ENCODE data around the gene SPTBN1. TPM values are rescaled to one million over a fixed set of nuclear protein-coding genes. Genes with fewer than 3 reads are reported as not detected.

The SPTBN1 gene
- total RNA-seq, 4 donors from 2014 or later = 65.0 to 217 (median 85.3) TPM

- no peaks in the 10 kb centered on the region for H3K27me3 ChIP-seq
- TF ChIP-seq POLR2A (IDR thresholded peaks at IDR 0.05) = no peak
- no peak for TF ChIP-seq CTCF (IDR thresholded peaks at IDR 0.05)
- H3K36me3 ChIP-seq = no peaks in the 10 kb centered on the region
- H3K4me1 ChIP-seq = peaks cover 0 to 22% (median 0%) of the 10 kb centered on the region in 3 donors
- no peak overlapping the region for H3K27ac ChIP-seq
- 77 to 84% methylated on average over 2 of the region's 2 CpGs for WGBS, 2 donors
- H3K9me3 ChIP-seq = no peaks in the 10 kb centered on the region
- no peak for DNase-seq
- intact Hi-C loops (cut with DNase I) = no loop called here
- H3K4me3 ChIP-seq = no peak overlapping the region
These were observed 36.2 kb downstream of the SPTBN1 start for GRCh38 chr2:54492335-54492734.

DNA sequence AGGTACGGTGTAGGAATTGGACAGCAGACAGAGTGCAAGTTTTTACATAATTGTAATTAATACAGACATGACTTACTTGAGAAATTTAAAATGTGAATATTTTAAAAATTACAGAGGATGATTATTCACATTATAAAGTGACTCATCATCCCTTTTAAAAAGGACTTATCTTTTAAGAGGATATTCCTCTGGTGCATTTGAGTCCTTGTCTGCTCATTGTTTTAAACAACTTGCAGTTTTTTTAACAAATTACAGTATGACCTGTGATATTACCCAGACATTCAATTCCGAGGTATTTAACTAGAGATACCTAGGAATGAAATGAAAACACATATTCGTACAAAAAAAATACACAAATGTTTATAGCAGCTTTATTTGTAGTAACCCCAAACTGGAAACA, 38.0 kb downstream of the SPTBN1 start:
- H3K4me1 ChIP-seq = peaks cover 0 to 34% (median 0%) of the 10 kb centered on the region in 3 donors
- no peak overlapping the region for H3K4me3 ChIP-seq
- no peak for TF ChIP-seq POLR2A (IDR thresholded peaks at IDR 0.05)
- no peak for TF ChIP-seq CTCF (IDR thresholded peaks at IDR 0.05)
- no peaks in the 10 kb centered on the region for H3K9me3 ChIP-seq
- 68 to 70% methylated on average over 3 of the region's 3 CpGs for WGBS, 2 donors
- no peak overlapping the region for H3K27ac ChIP-seq
- H3K36me3 ChIP-seq = no peaks in the 10 kb centered on the region
- DNase-seq = no peak
- intact Hi-C loops (cut with DNase I) = no loop called here
- H3K27me3 ChIP-seq = no peaks in the 10 kb centered on the region

GRCh38 chr2:54496920-54497319, 40.8 kb downstream of the SPTBN1 start:
- no peaks in the 10 kb centered on the region for H3K36me3 ChIP-seq
- H3K9me3 ChIP-seq = no peaks in the 10 kb centered on the region
- peak overlapping the region in 1 of 4 donors; percentile 20 for H3K27ac ChIP-seq
- TF ChIP-seq POLR2A (IDR thresholded peaks at IDR 0.05) (no peak), CTCF (IDR thresholded peaks at IDR 0.05) (no peak)
- DNase-seq = no peak
- H3K27me3 ChIP-seq = no peaks in the 10 kb centered on the region
- peaks cover 0 to 49% (median 12%) of the 10 kb centered on the region in 3 donors for H3K4me1 ChIP-seq
- intact Hi-C loops (cut with DNase I) = no loop called here
- H3K4me3 ChIP-seq = no peak overlapping the region
- 70 to 72% methylated on average over 4 of the region's 4 CpGs for WGBS, 2 donors

DNA sequence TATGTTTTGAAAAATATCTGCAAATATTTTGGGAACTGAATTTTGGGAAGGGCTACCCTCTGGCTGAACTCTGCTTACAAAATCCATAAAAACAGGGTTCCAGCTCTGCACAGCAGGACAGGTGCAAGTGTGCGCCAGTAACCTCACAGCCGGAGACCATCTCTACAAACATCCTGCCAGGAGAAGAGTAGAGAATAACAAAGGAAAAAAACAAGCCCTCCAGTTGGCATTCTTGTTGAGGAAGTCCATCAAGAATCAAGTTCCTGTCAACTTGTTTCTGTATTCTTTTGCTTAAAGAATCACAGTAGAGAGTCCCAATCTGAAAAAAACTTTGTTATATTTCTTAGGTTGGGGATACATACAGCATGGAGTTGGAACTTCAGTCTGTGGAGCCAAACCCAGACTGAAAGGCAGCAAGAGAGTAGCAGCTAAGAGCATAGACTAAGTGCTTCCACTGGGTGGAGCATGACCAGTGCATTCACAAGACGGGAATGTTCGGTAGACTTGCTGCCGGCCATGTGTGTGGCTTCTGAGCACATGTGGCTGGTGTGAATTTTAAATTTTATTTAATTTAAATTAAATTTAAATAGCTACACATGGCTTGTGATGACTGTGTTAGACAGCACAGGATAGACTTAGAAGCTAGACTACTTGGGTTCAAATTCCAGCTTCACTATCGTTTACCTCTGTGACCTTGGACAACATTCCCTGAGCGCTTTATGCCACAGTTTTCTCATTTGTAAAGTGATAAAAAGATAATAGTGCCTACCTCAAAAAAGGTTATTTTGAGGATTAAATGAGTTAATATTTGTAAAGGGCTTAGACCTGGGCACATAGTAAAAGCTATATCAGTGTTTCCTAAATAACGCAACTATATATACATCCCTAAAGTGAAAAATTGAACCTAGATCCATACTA, 41.9 kb downstream of the SPTBN1 start:
- H3K27me3 ChIP-seq = no peaks in the 10 kb centered on the region
- DNase-seq = no peak
- H3K4me3 ChIP-seq = no peak overlapping the region
- H3K4me1 ChIP-seq = peaks cover 0 to 60% (median 18%) of the 10 kb centered on the region in 3 donors
- H3K36me3 ChIP-seq = no peaks in the 10 kb centered on the region
- no peaks in the 10 kb centered on the region for H3K9me3 ChIP-seq
- 78 to 85% methylated on average over 8 of the region's 8 CpGs for WGBS, 2 donors
- peak overlapping the region in 3 of 4 donors; percentile 4 to 20 (median 16) for H3K27ac ChIP-seq
- intact Hi-C loops (cut with DNase I) = no loop called here
- TF ChIP-seq POLR2A (IDR thresholded peaks at IDR 0.05) = no peak
- peak in 3 of 6 experiments; percentile 15 to 33 (median 16) for TF ChIP-seq CTCF (IDR thresholded peaks at IDR 0.05)

- 37 to 61% methylated on average over 2 of the region's 2 CpGs for WGBS, 2 donors
- Histone ChIP-seq H3K27ac (peak overlapping the region in 3 of 4 donors; percentile 30 to 71 (median 39)), H3K4me1 (peaks cover 0 to 72% (median 18%) of the 10 kb centered on the region in 3 donors), H3K9me3 (no peaks in the 10 kb centered on the region), H3K36me3 (no peaks in the 10 kb centered on the region), H3K4me3 (no peak overlapping the region), H3K27me3 (no peaks in the 10 kb centered on the region)
- DNase-seq = no peak
- intact Hi-C loops (cut with DNase I) = no loop called here
- no peak for TF ChIP-seq CTCF (IDR thresholded peaks at IDR 0.05)
- TF ChIP-seq POLR2A (IDR thresholded peaks at IDR 0.05) = no peak
These were observed 43.5 kb downstream of the SPTBN1 start for GRCh38 chr2:54499661-54500060.
